ENCODE data around the gene TUBGCP6. TPM values are rescaled to one million over a fixed set of nuclear protein-coding genes. Genes with fewer than 3 reads are reported as not detected.

TUBGCP6 gene
- polyA plus RNA-seq, 1 donor = 33.5 TPM

GRCh38 chr22:50262460-50262911 is 17.7 kb upstream of the TUBGCP6 start:
- DNase-seq = no peak

- DNase-seq = no peak
Measured at GRCh38 chr22:50261615-50262459, 17.0 kb upstream of the TUBGCP6 start, which contains the start of gene MAPK12. Gene MAPK12 (minus strand): TSS chr22:50261683. CDS start chr22:50261509, 174 bp downstream.

GRCh38 chr22:50260801-50261614 is 16.2 kb upstream of the TUBGCP6 start:
- peak; percentile 52 for DNase-seq

- DNase-seq = no peak
Measured at GRCh38 chr22:50260434-50260800, 15.6 kb upstream of the TUBGCP6 start.

GRCh38 chr22:50259302-50259701 is 14.5 kb upstream of the TUBGCP6 start:
- DNase-seq = no peak

- no peak for DNase-seq
Measured at GRCh38 chr22:50258361-50259292, 13.8 kb upstream of the TUBGCP6 start.

- DNase-seq = no peak
Measured at GRCh38 chr22:50257451-50258360, 12.9 kb upstream of the TUBGCP6 start.

- DNase-seq = no peak
Measured at GRCh38 chr22:50257041-50257440, 12.2 kb upstream of the TUBGCP6 start.

- no peak for DNase-seq
Measured at GRCh38 chr22:50256258-50256862, 11.5 kb upstream of the TUBGCP6 start.

- DNase-seq = no peak
Measured at GRCh38 chr22:50255607-50256006, 10.8 kb upstream of the TUBGCP6 start.

GRCh38 chr22:50255099-50255498 is 10.3 kb upstream of the TUBGCP6 start:
- no peak for DNase-seq

GRCh38 chr22:50253941-50254340 is 9.1 kb upstream of the TUBGCP6 start:
- no peak for DNase-seq

- DNase-seq = no peak
Measured at GRCh38 chr22:50253046-50253915, 8.5 kb upstream of the TUBGCP6 start.

GRCh38 chr22:50252082-50253045 is 7.5 kb upstream of the TUBGCP6 start:
- DNase-seq = no peak

- no peak for DNase-seq
Measured at GRCh38 chr22:50251477-50252081, 6.8 kb upstream of the TUBGCP6 start.

- peak; percentile 78 for DNase-seq
Measured at GRCh38 chr22:50250555-50251476, 6.0 kb upstream of the TUBGCP6 start, which contains the start of gene HDAC10. Gene HDAC10 (minus strand): TSS chr22:50251265. CDS start chr22:50251032, 233 bp downstream.

- no peak for DNase-seq
Measured at GRCh38 chr22:50250249-50250554, 5.4 kb upstream of the TUBGCP6 start.
